ENCODE data around the gene MCOLN3.

The MCOLN3 gene

GRCh38 chr1:85048296-85049064, at the start of gene MCOLN3:
Gene MCOLN3 (minus strand): TSS chr1:85048500. CDS start chr1:85045360, 3,140 bp downstream.
- DNase-seq (ENCODE audit: low read depth in 2 of 2) = no peak

- no peak for DNase-seq (ENCODE audit: low read depth in 2 of 2)
Observed at GRCh38 chr1:85093644-85094043, 45.3 kb upstream of the MCOLN3 start.

- DNase-seq (ENCODE audit: low read depth in 2 of 2) = no peak
Observed at GRCh38 chr1:85091671-85092280, 43.5 kb upstream of the MCOLN3 start.

GRCh38 chr1:85090225-85090624, 41.9 kb upstream of the MCOLN3 start:
- DNase-seq (ENCODE audit: low read depth in 2 of 2) = no peak

GRCh38 chr1:85089203-85089602, 40.9 kb upstream of the MCOLN3 start:
- DNase-seq (ENCODE audit: low read depth in 2 of 2) = no peak

- DNase-seq (ENCODE audit: low read depth in 2 of 2) = no peak
Observed at GRCh38 chr1:85088408-85088784, 40.1 kb upstream of the MCOLN3 start.

- no peak for DNase-seq (ENCODE audit: low read depth in 2 of 2)
Observed at GRCh38 chr1:85087659-85088407, 39.5 kb upstream of the MCOLN3 start.

GRCh38 chr1:85085417-85085816, 37.1 kb upstream of the MCOLN3 start:
- DNase-seq (ENCODE audit: low read depth in 2 of 2) = no peak

GRCh38 chr1:85078903-85079302, 30.6 kb upstream of the MCOLN3 start:
- no peak for DNase-seq (ENCODE audit: low read depth in 2 of 2)

GRCh38 chr1:85074365-85074964, 26.2 kb upstream of the MCOLN3 start:
- no peak for DNase-seq (ENCODE audit: low read depth in 2 of 2)

- DNase-seq (ENCODE audit: low read depth in 2 of 2) = no peak
Observed at GRCh38 chr1:85070972-85071492, 22.7 kb upstream of the MCOLN3 start.

GRCh38 chr1:85068846-85069245, 20.5 kb upstream of the MCOLN3 start:
- DNase-seq (ENCODE audit: low read depth in 2 of 2) = no peak

GRCh38 chr1:85065550-85065949, 17.2 kb upstream of the MCOLN3 start:
- no peak for DNase-seq (ENCODE audit: low read depth in 2 of 2)

GRCh38 chr1:85062425-85063026, 14.2 kb upstream of the MCOLN3 start:
- DNase-seq (ENCODE audit: low read depth in 2 of 2) = no peak

- peak; percentile 44 to 57 for DNase-seq (ENCODE audit: low read depth in 2 of 2)
Observed at GRCh38 chr1:85061711-85062424, 13.6 kb upstream of the MCOLN3 start.

- DNase-seq (ENCODE audit: low read depth in 2 of 2) = no peak
Observed at GRCh38 chr1:85060038-85060437, 11.7 kb upstream of the MCOLN3 start.

- DNase-seq (ENCODE audit: low read depth in 2 of 2) = no peak
Observed at GRCh38 chr1:85059563-85059962, 11.3 kb upstream of the MCOLN3 start.

- DNase-seq (ENCODE audit: low read depth in 2 of 2) = no peak
Observed at GRCh38 chr1:85058786-85059185, 10.5 kb upstream of the MCOLN3 start.

GRCh38 chr1:85058311-85058710, 10.0 kb upstream of the MCOLN3 start:
- no peak for DNase-seq (ENCODE audit: low read depth in 2 of 2)

GRCh38 chr1:85054664-85055063, 6.4 kb upstream of the MCOLN3 start:
- no peak for DNase-seq (ENCODE audit: low read depth in 2 of 2)

GRCh38 chr1:85049735-85050166, 1.5 kb upstream of the MCOLN3 start:
- DNase-seq (ENCODE audit: low read depth in 2 of 2) = no peak
